DOHH2 (cell line): ENCODE results near the gene TBR1.

Experiments
- H3F3A ChIP-seq: fragments of 200-600 bp; sonication (generic), shearing (Covaris generic); 2 replicates; pipeline ENCODE4 v1.6.0; 2016; ENCODE audit warnings: antibody characterized with exemption, mild to moderate bottlenecking; ENCODE audit not compliant: control insufficient read depth, insufficient read depth
- H3K27ac ChIP-seq: fragments of 200-600 bp; sonication (generic); 2 replicates; pipeline ENCODE4 v1.5.1; 2014; ENCODE audit warnings: low read depth, mild to moderate bottlenecking, low read length, moderate library complexity
- H3K27me3 ChIP-seq: fragments of 200-600 bp; sonication (generic); 2 replicates; pipeline ENCODE4 v1.6.1; 2014; ENCODE audit warnings: mild to moderate bottlenecking, low read length, mixed read lengths; ENCODE audit not compliant: control insufficient read depth
- H3K36me3 ChIP-seq: fragments of 200-600 bp; sonication (generic); 2 replicates; pipeline ENCODE4 v1.6.1; 2014; ENCODE audit warnings: mild to moderate bottlenecking, low read length, moderate library complexity, mixed read lengths; ENCODE audit not compliant: control insufficient read depth
- H3K4me1 ChIP-seq: fragments of 200-600 bp; sonication (generic); 2 replicates; pipeline ENCODE4 v1.6.1; 2014; ENCODE audit warnings: mild to moderate bottlenecking, low read length, mixed read lengths; ENCODE audit not compliant: control insufficient read depth
- H3K4me2 ChIP-seq: fragments of 200-600 bp; sonication (generic); 2 replicates; pipeline ENCODE4 v1.6.0; 2014; ENCODE audit warnings: mild to moderate bottlenecking, low read length, moderate library complexity
- H3K4me3 ChIP-seq: fragments of 200-600 bp; sonication (generic); 2 replicates; pipeline ENCODE4 v1.5.1; 2014; ENCODE audit warnings: mild to moderate bottlenecking, low read length, mixed read lengths
- H3K79me2 ChIP-seq: fragments of 200-600 bp; sonication (generic); 2 replicates; pipeline ENCODE4 v1.6.1; 2014; ENCODE audit warnings: mild to moderate bottlenecking, low read length, mixed read lengths; ENCODE audit not compliant: control insufficient read depth
- H3K9me2 ChIP-seq: fragments of 200-600 bp; sonication (generic); replicated peaks from 2 replicates; pipeline ENCODE4 v1.6.1; 2014; ENCODE audit warnings: mild to moderate bottlenecking, low read length, mixed read lengths; ENCODE audit not compliant: control insufficient read depth
- H3K9me3 ChIP-seq: fragments of 200-600 bp; sonication (generic); 2 replicates; pipeline ENCODE4 v1.6.1; 2014; ENCODE audit warnings: antibody characterized with exemption, low read length, mixed read lengths; ENCODE audit not compliant: control insufficient read depth, insufficient read depth
- H4K20me1 ChIP-seq: fragments of 200-600 bp; sonication (generic); 2 replicates; pipeline ENCODE4 v1.6.0; 2014; ENCODE audit warnings: low read depth, mild to moderate bottlenecking, antibody characterized with exemption, low read length, moderate library complexity; ENCODE audit not compliant: control insufficient read depth, insufficient read depth
- CTCF ChIP-seq: fragments of 200-600 bp; sonication (generic); IDR thresholded peaks from one replicate; pipeline ENCODE4 v1.5.1; 2014; ENCODE audit warnings: antibody characterized with exemption, mild to moderate bottlenecking, low read depth, low read length; ENCODE audit not compliant: poor library complexity, severe bottlenecking
- EZH2phosphoT487 ChIP-seq: fragments of 200-600 bp; sonication (generic); IDR thresholded peaks from 2 replicates; pipeline ENCODE4 v1.6.1; 2017; ENCODE audit warnings: borderline replicate concordance, mild to moderate bottlenecking, antibody characterized with exemption, low read length, moderate library complexity, mixed read lengths

TBR1 gene

GRCh38 chr2:161400076-161400475 lies 16.0 kb upstream of the TBR1 start:
- H4K20me1 ChIP-seq, result no peaks in the 10 kb centered on the region
- H3K9me2 ChIP-seq, result no peaks in the 10 kb centered on the region
- no peaks in the 10 kb centered on the region for H3K27me3 ChIP-seq
- no peak overlapping the region for H3K27ac ChIP-seq
- TF ChIP-seq CTCF, result no peak
- TF ChIP-seq EZH2phosphoT487, result no peak
- no peak overlapping the region for H3K4me2 ChIP-seq
- H3K36me3 ChIP-seq, result peaks cover 58% of the 10 kb centered on the region
- no peaks in the 10 kb centered on the region for H3K79me2 ChIP-seq
- H3K9me3 ChIP-seq, result no peaks in the 10 kb centered on the region
- H3F3A ChIP-seq, result no peaks in the 10 kb centered on the region
- H3K4me3 ChIP-seq, result no peak overlapping the region
- H3K4me1 ChIP-seq, result no peaks in the 10 kb centered on the region

GRCh38 chr2:161402297-161402696 lies 13.8 kb upstream of the TBR1 start:
- Histone ChIP-seq H3K4me3 (no peak overlapping the region), H4K20me1 (no peaks in the 10 kb centered on the region), H3K36me3 (peaks cover 36% of the 10 kb centered on the region), H3K4me2 (no peak overlapping the region), H3K79me2 (no peaks in the 10 kb centered on the region), H3K27ac (no peak overlapping the region), H3K9me3 (no peaks in the 10 kb centered on the region), H3K27me3 (no peaks in the 10 kb centered on the region), H3K4me1 (no peaks in the 10 kb centered on the region), H3F3A (no peaks in the 10 kb centered on the region), H3K9me2 (no peaks in the 10 kb centered on the region)
- TF ChIP-seq EZH2phosphoT487 (no peak), CTCF (no peak)

- no peaks in the 10 kb centered on the region for H3K4me1 ChIP-seq
- no peaks in the 10 kb centered on the region for H3K27me3 ChIP-seq
- H3K79me2 ChIP-seq, result no peaks in the 10 kb centered on the region
- no peaks in the 10 kb centered on the region for H3F3A ChIP-seq
- TF ChIP-seq CTCF, result no peak
- TF ChIP-seq EZH2phosphoT487, result no peak
- H3K4me2 ChIP-seq, result no peak overlapping the region
- H3K36me3 ChIP-seq, result peaks cover 17% of the 10 kb centered on the region
- no peak overlapping the region for H3K4me3 ChIP-seq
- no peak overlapping the region for H3K27ac ChIP-seq
- H3K9me3 ChIP-seq, result no peaks in the 10 kb centered on the region
- H4K20me1 ChIP-seq, result no peaks in the 10 kb centered on the region
- H3K9me2 ChIP-seq, result no peaks in the 10 kb centered on the region
These were observed 9.8 kb upstream of the TBR1 start for GRCh38 chr2:161406316-161406715.

- Histone ChIP-seq H3K27me3 (no peaks in the 10 kb centered on the region), H3K9me3 (no peaks in the 10 kb centered on the region), H3K36me3 (peaks cover 6% of the 10 kb centered on the region), H4K20me1 (no peaks in the 10 kb centered on the region), H3F3A (no peaks in the 10 kb centered on the region), H3K79me2 (no peaks in the 10 kb centered on the region), H3K4me1 (no peaks in the 10 kb centered on the region), H3K27ac (no peak overlapping the region), H3K4me2 (no peak overlapping the region), H3K4me3 (no peak overlapping the region), H3K9me2 (no peaks in the 10 kb centered on the region)
- no peak for TF ChIP-seq EZH2phosphoT487
- no peak for TF ChIP-seq CTCF
These were observed 8.5 kb upstream of the TBR1 start for GRCh38 chr2:161407597-161407996.
